H1 (cell line): ENCODE measurements around the gene MZF1. TPM values are rescaled to one million over a fixed set of nuclear protein-coding genes. Genes with fewer than 3 reads are reported as not detected.

Experiments used
- CTCF ChIA-PET: fragments of 300-600 bp; sonication (Branson Sonifier 250); formaldehyde crosslinking; loops from one replicate; lab custom pipeline; 2021; ENCODE audit not compliant: partially characterized antibody; lab: Charles Lee
- POLR2A ChIA-PET: fragments of 300-600 bp; sonication (Branson Sonifier 250); formaldehyde crosslinking; loops from one replicate; lab custom pipeline; 2021; ENCODE audit warnings: inconsistent platforms; ENCODE audit not compliant: partially characterized antibody; lab: Charles Lee
- DNase-seq, 2 experiments: peaks; one replicate each; pipeline versions ENCODE4 v3.0.0 to v3.0.0-alpha.2; 2010 to 2022; ENCODE audit warnings: low spot score in 2 of 2, low read depth in 1 of 2, mixed read lengths in 1 of 2
- FAIRE-seq: peaks from 2 replicates; lab custom pipeline; 2011; peaks lifted over from hg19 to GRCh38; lab: Jason Lieb, UNC
- H2AFZ ChIP-seq: 2 replicates; pipeline ENCODE4 v1.8.1; 2012; ENCODE audit warnings: low read length, inconsistent platforms
- H2AK5ac ChIP-seq: 2 replicates; pipeline ENCODE4 v1.6.1; 2013; ENCODE audit warnings: low read depth, low read length
- H2BK120ac ChIP-seq: replicated peaks from 2 replicates; pipeline ENCODE3; 2013; ENCODE audit warnings: low read depth, low read length, inconsistent platforms
- H2BK12ac ChIP-seq: 2 replicates; pipeline ENCODE4 v1.6.1; 2013; ENCODE audit warnings: low read depth, low read length
- H2BK15ac ChIP-seq: 2 replicates; pipeline ENCODE4 v1.6.1; 2013; ENCODE audit warnings: low read length
- H2BK20ac ChIP-seq: 2 replicates; pipeline ENCODE4 v1.6.1; 2013; ENCODE audit warnings: low read length
- H2BK5ac ChIP-seq: 2 replicates; pipeline ENCODE4 v1.6.1; 2013; ENCODE audit warnings: low read depth, low read length
- H3K14ac ChIP-seq: 2 replicates; pipeline ENCODE4 v1.6.1; 2013; ENCODE audit warnings: inconsistent platforms; ENCODE audit not compliant: insufficient read length
- H3K18ac ChIP-seq: 2 replicates; pipeline ENCODE4 v1.6.1; 2013; ENCODE audit warnings: low read length; ENCODE audit errors: extremely low read depth
- H3K23ac ChIP-seq: 2 replicates; pipeline ENCODE4 v1.6.1; 2013; ENCODE audit warnings: inconsistent platforms; ENCODE audit not compliant: insufficient read length
- H3K23me2 ChIP-seq: 2 replicates; pipeline ENCODE4 v1.6.1; 2013; ENCODE audit warnings: low read depth, low read length
- H3K27ac ChIP-seq: 2 replicates; pipeline ENCODE4 v1.6.1; 2011; ENCODE audit warnings: low read depth, low read length, inconsistent platforms
- H3K27me3 ChIP-seq, 4 experiments: replicated peaks in 1 of 4; 1 replicate in 1 of 4; 2 replicates in 3 of 4; pipeline versions ENCODE4 v1.6.1 to v1.8.1; 2011 to 2013; ENCODE audit warnings: low read length in 3 of 4, mild to moderate bottlenecking in 3 of 4, inconsistent platforms in 2 of 4, mixed read lengths in 2 of 4, moderate library complexity in 1 of 4; ENCODE audit not compliant: control insufficient read depth in 3 of 4, insufficient read depth in 3 of 4; ENCODE audit errors: extremely low read depth in 1 of 4
- H3K36me3 ChIP-seq, 4 experiments: 2 replicates each; pipeline versions ENCODE4 v1.6.1 to v1.8.1; 2011 to 2013; ENCODE audit warnings: mild to moderate bottlenecking in 4 of 4, low read length in 3 of 4, moderate library complexity in 2 of 4, control low read depth in 1 of 4, inconsistent platforms in 1 of 4; ENCODE audit not compliant: insufficient read depth in 4 of 4, control insufficient read depth in 2 of 4
- H3K4ac ChIP-seq: replicated peaks from 2 replicates; pipeline ENCODE3; 2013; ENCODE audit warnings: low read length, low read depth, mixed read lengths, inconsistent platforms; ENCODE audit not compliant: insufficient read length
- H3K4me1 ChIP-seq, 4 experiments: replicated peaks in 1 of 4; 1 replicate in 1 of 4; 2 replicates in 3 of 4; pipeline versions ENCODE4 v1.6.1 to v1.8.1; 2011 to 2013; ENCODE audit warnings: low read length in 3 of 4, inconsistent platforms in 2 of 4, mixed read lengths in 1 of 4; ENCODE audit not compliant: insufficient read depth in 4 of 4, control insufficient read depth in 3 of 4
- H3K4me2 ChIP-seq, 2 experiments: 2 replicates each; pipeline versions ENCODE4 v1.6.1 to v1.8.1; 2011 to 2013; ENCODE audit warnings: low read depth in 2 of 2, low read length in 2 of 2, control low read depth in 1 of 2, inconsistent platforms in 1 of 2, mild to moderate bottlenecking in 1 of 2; ENCODE audit not compliant: insufficient read depth in 1 of 2
- H3K4me3 ChIP-seq, 4 experiments: fragments of 200-600, 300-600 bp in 1 of 4; sonication (generic), shearing (Covaris generic), sonication (Bioruptor Twin) in 1 of 4; 2 replicates each; pipeline versions ENCODE4 v1.5.1 to v1.8.1; 2011 to 2016; ENCODE audit warnings: low read length in 4 of 4, low read depth in 3 of 4, control low read depth in 2 of 4, inconsistent platforms in 2 of 4, mild to moderate bottlenecking in 2 of 4, mixed read lengths in 1 of 4, moderate library complexity in 1 of 4; ENCODE audit not compliant: insufficient read depth in 2 of 4; ENCODE audit errors: extremely low read depth in 1 of 4
- H3K56ac ChIP-seq: replicated peaks from 2 replicates; pipeline ENCODE3; 2013; ENCODE audit warnings: low read depth, mild to moderate bottlenecking, mixed read lengths, low read length, inconsistent platforms; ENCODE audit not compliant: insufficient read length
- H3K79me1 ChIP-seq: 2 replicates; pipeline ENCODE4 v1.6.1; 2013; ENCODE audit warnings: low read depth, low read length, control low read depth
- H3K79me2 ChIP-seq, 2 experiments: 2 replicates each; pipeline versions ENCODE4 v1.6.1 to v1.8.1; 2012 to 2013; ENCODE audit warnings: low read length in 2 of 2, mild to moderate bottlenecking in 2 of 2, inconsistent platforms in 1 of 2; ENCODE audit not compliant: insufficient read depth in 2 of 2, control insufficient read depth in 1 of 2
- H3K9ac ChIP-seq, 4 experiments: replicated peaks in 1 of 4; 1 replicate in 1 of 4; 2 replicates in 3 of 4; pipeline versions ENCODE4 v1.6.1 to v1.8.1; 2011 to 2013; ENCODE audit warnings: low read depth in 3 of 4, low read length in 3 of 4, control low read depth in 2 of 4, mild to moderate bottlenecking in 2 of 4, moderate library complexity in 2 of 4, inconsistent platforms in 1 of 4; ENCODE audit errors: extremely low read depth in 1 of 4
- H3K9me3 ChIP-seq, 2 experiments: 2 replicates each; pipeline versions ENCODE4 v1.6.1 to v1.8.1; 2012 to 2013; ENCODE audit warnings: mild to moderate bottlenecking in 2 of 2, moderate library complexity in 2 of 2, control low read depth in 1 of 2, inconsistent platforms in 1 of 2, low read depth in 1 of 2, low read length in 1 of 2, mixed read lengths in 1 of 2; ENCODE audit not compliant: insufficient read depth in 2 of 2
- H4K20me1 ChIP-seq, 2 experiments: replicated peaks in 1 of 2; 2 replicates each; pipeline versions ENCODE3 to v1.8.1; 2011 to 2013; ENCODE audit warnings: inconsistent platforms in 2 of 2, low read length in 2 of 2, mild to moderate bottlenecking in 1 of 2; ENCODE audit not compliant: insufficient read depth in 2 of 2, control insufficient read depth in 1 of 2
- H4K5ac ChIP-seq: 2 replicates; pipeline ENCODE4 v1.6.1; 2013; ENCODE audit warnings: low read length, low read depth, mixed read lengths, inconsistent platforms; ENCODE audit not compliant: insufficient read length
- H4K8ac ChIP-seq: 2 replicates; pipeline ENCODE4 v1.8.0; 2013; ENCODE audit warnings: mild to moderate bottlenecking, moderate library complexity, low read length, inconsistent platforms; ENCODE audit not compliant: insufficient read depth; ENCODE audit errors: extremely low read depth
- H4K91ac ChIP-seq: replicated peaks from 2 replicates; pipeline ENCODE3; 2013; ENCODE audit warnings: low read length, mixed read lengths, inconsistent platforms; ENCODE audit not compliant: insufficient read length
- NRF1 ChIP-seq: IDR thresholded peaks from 2 replicates; pipeline ENCODE4 v1.6.1; 2011; ENCODE audit warnings: mild to moderate bottlenecking, low read depth, low read length, improper control_type of control experiment
- POLR2A ChIP-seq, 2 experiments: IDR thresholded peaks; 1 replicate in 1 of 2; 2 replicates in 1 of 2; pipeline ENCODE4 v1.6.1; 2011; ENCODE audit warnings: low read depth in 2 of 2, low read length in 2 of 2, mild to moderate bottlenecking in 2 of 2; ENCODE audit errors: control extremely low read depth in 1 of 2
- WGBS, 2 experiments: shearing (Covaris generic) in 1 of 2; methylation state at CpG; one replicate each; pipeline versions ENCODE4 v1.1.6 to v1.1.7; 2013 to 2015; ENCODE audit warnings: low lambda C conversion rate in 2 of 2, mixed read lengths in 2 of 2, inconsistent platforms in 1 of 2, low coverage in 1 of 2, missing lambda C conversion rate in 1 of 2; ENCODE audit not compliant: insufficient replicate concordance in 2 of 2, insufficient coverage in 1 of 2, insufficient read length in 1 of 2; ENCODE audit errors: extremely low coverage in 1 of 2, missing lambda C conversion rate in 1 of 2; 5-methylcytosine and 5-hydroxymethylcytosine counted together
- polyA plus RNA-seq, 7 experiments: library from polyadenylated mRNA; depleted of rRNA in 3 of 7; stranded (reverse) in 5 of 7; unstranded in 2 of 7; fragments of >200 nt in 5 of 7; fragments of 200-250 nt in 2 of 7; gene quantifications; 1 replicate in 5 of 7; 2 replicates in 1 of 7; 4 replicates in 1 of 7; pipeline versions ENCODE4 v1.2.1 to v1.2.3, GENCODE V29; 2011 to 2013; ENCODE audit warnings: missing spikeins in 2 of 7, mixed read lengths in 2 of 7
- total RNA-seq: library from RNA; stranded (reverse); fragmentation: NEBNext Ultra II Directional; extraction: Animal tissue kit (Norgen Biotek cat#: 25700); gene quantifications from 2 replicates; pipeline ENCODE4 v1.2.1, GENCODE V29; 2021

Gene MZF1
- total and polyA plus RNA-seq, 2 of the 8 experiments (the other 6 are each of a cell fraction or from before 2014, with no cell fraction given) = 15.2 to 25.0 TPM

DNA sequence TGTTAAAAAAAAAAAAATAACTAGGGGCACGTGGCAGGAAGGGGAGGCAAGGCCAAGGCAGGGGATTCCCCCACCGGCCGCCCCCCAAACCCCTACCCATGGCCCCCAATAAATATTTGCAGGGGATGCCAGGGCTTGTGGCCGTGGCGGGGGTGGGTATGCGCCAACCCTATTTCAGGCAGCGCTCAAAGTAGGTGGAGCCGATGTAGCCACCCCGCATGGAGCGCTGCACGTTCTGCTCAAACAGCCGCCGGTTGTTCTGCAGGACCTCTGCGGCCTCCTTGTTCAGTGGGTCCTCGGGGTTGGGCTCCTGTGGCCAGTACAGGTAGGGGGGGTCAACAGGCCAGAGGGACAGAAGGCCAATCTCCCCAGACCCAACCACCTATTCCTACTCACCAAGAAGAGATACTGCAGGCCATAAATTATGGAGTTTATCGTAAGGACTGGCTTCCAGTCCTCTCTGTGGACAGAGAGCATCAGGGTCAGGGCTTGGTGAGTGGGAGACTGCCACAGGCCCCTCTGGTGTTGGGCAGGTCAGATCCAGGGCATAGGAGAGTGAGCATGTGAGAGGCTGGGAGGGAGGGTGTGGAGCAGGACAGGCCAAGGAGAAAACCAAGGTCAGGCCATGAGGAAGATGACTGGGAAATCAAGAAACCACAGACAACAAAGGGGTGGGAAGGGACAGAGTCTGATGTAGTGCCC is 17.1 kb downstream of the MZF1 start:
- no peak overlapping the region for H3K14ac ChIP-seq
- no peak for DNase-seq
- H3K4me2 ChIP-seq = no peak overlapping the region; a peak in 1 of 4 replicates
- no peak overlapping the region for H3K18ac ChIP-seq
- H3K36me3 ChIP-seq = peaks cover 8 to 28% (median 19%) of the 10 kb centered on the region in 4 experiments
- peaks cover 7 to 19% of the 10 kb centered on the region in 2 experiments for H3K79me2 ChIP-seq
- H2BK15ac ChIP-seq = no peak overlapping the region; the same call in 1 of the 2 replicates
- H3K79me1 ChIP-seq = peaks cover 4% of the 10 kb centered on the region
- H4K20me1 ChIP-seq = peaks cover 2 to 11% of the 10 kb centered on the region in 2 experiments
- ChIA-PET CTCF (interaction anchor here (3.6 to 4.6 kb wide), 2 partner anchors 25 to 36 kb away, joined by 24 to 33 read pairs; partner anchors contain the start of gene ZBTB45), POLR2A (interaction anchor here (1.3 to 17.2 kb wide), 12 partner anchors 7 to 204 kb away, joined by 3 to 650 read pairs (median 16); partner anchors contain the start of genes CHMP2A, MZF1, RNF225 and RPS5)
- H4K91ac ChIP-seq = no peak overlapping the region
- no peak overlapping the region for H3K27ac ChIP-seq
- WGBS, 2 experiments = 99% methylated on average over 13 of the region's 16 CpGs; no CpG with 5 or more reads in 1 of the 2 experiments
- FAIRE-seq = no peak
- H2BK20ac ChIP-seq = no peak overlapping the region
- H3K9me3 ChIP-seq = no peaks in the 10 kb centered on the region
- no peak overlapping the region for H3K56ac ChIP-seq
- H3K4me3 ChIP-seq = no peak overlapping the region
- no peak overlapping the region for H3K9ac ChIP-seq
- no peak overlapping the region for H2BK120ac ChIP-seq
- H2BK12ac ChIP-seq = no peak overlapping the region
- no peak overlapping the region for H2AFZ ChIP-seq
- peaks cover 24% of the 10 kb centered on the region for H3K23me2 ChIP-seq
- TF ChIP-seq POLR2A (IDR thresholded peaks at IDR 0.05; ENCODE audit: control extremely low read depth in 1 of 2, low read depth in 2 of 2, low read length in 2 of 2) = 0 out of 3 replicates have a peak, but pooled peaks of 1 of the 2 experiments have one; percentile 33
- no peak for TF ChIP-seq NRF1
- TF ChIP-seq, all 59 proteins: peak for 1
- H4K8ac ChIP-seq = peak overlapping the region; percentile 32; the same call in 1 of the 2 replicates
- H3K27me3 ChIP-seq = no peaks in the 10 kb centered on the region; a peak in 1 of 7 replicates
- H2AK5ac ChIP-seq = no peak overlapping the region
- H3K23ac ChIP-seq = no peak overlapping the region
- H3K4ac ChIP-seq = no peak overlapping the region
- peaks cover 0 to 32% (median 17%) of the 10 kb centered on the region in 4 experiments; a peak in 6 of 7 replicates for H3K4me1 ChIP-seq
- no peak overlapping the region for H4K5ac ChIP-seq
- no peak overlapping the region for H2BK5ac ChIP-seq
